SIG-M5 treated with dmso at 0.1 percent for 504 hours (cell line): ENCODE measurements around the gene CACNB1.
A peak's percentile ranks its signal among the peaks of the same experiment; 100 is the strongest.

Experiments used
- DNase-seq: peaks from one replicate; lab custom pipeline; 2025; ENCODE audit not compliant: unreplicated experiment; lab: John Stamatoyannopoulos, UW

Gene CACNB1

DNA sequence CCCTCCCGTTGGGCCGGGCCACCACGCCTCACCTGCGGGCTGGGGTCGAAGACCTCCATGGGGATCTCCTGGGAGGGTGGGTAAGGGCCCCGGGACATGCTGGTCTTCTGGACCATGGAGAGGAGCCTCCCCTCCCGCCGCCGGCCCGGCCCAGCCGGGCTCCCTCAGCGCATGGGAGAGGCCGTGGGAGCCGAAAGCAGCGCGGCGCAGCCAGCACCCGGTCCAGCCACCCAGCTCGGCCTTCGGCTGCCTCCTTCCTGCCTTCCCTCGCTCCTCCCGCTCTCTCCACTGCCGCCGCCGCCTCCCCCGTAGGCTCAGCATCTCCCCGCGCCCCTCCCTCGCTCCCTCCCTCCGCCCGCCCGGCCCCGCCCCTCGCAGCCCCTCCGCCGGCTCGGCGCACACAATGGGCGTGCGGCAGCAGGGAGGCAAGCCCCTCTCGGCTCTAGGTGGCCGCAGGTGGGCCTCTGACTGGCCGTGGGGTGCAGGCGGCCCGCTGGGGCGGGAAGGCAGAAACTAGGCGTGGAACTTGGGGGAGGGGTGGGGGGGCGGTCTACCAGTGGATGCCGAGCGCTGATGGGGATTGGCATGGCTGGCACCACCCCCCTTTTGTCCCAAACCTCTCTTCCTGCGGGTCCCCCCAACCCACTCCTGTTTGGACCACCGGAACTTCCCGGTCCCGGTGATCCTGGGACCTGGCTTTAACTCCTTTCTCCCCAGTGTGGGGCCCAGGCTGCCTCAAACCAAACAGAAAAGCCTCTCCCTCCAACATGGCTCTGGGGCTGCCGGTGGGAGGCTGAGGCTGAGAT lies at the start of gene CACNB1:
TSS of gene CACNB1 (minus strand) at position 290 of the 806 bp plus-strand sequence. CDS start at position 116, 174 bp downstream.
- DNase-seq, result peak; percentile 53

DNA sequence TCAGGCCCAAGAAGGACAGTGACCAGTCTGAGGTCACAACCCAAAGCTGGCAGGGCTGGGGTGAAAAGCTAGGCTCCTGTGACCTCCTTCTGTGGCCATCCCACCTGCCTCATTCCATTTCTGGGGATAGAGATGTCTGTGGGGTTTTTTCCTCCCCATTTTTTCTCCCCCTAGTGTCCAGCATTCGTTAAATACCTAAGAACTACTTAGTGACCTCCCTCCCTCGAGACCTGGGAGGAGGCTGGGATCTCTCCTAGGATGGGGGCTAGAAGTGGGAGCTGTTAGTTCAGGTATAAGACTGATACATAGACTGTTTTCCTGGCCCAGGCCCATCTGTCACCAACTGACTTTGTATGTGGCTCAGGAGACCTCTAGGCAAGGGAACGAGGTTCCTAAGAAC lies 48.8 kb upstream of the CACNB1 start:
- no peak for DNase-seq

DNA sequence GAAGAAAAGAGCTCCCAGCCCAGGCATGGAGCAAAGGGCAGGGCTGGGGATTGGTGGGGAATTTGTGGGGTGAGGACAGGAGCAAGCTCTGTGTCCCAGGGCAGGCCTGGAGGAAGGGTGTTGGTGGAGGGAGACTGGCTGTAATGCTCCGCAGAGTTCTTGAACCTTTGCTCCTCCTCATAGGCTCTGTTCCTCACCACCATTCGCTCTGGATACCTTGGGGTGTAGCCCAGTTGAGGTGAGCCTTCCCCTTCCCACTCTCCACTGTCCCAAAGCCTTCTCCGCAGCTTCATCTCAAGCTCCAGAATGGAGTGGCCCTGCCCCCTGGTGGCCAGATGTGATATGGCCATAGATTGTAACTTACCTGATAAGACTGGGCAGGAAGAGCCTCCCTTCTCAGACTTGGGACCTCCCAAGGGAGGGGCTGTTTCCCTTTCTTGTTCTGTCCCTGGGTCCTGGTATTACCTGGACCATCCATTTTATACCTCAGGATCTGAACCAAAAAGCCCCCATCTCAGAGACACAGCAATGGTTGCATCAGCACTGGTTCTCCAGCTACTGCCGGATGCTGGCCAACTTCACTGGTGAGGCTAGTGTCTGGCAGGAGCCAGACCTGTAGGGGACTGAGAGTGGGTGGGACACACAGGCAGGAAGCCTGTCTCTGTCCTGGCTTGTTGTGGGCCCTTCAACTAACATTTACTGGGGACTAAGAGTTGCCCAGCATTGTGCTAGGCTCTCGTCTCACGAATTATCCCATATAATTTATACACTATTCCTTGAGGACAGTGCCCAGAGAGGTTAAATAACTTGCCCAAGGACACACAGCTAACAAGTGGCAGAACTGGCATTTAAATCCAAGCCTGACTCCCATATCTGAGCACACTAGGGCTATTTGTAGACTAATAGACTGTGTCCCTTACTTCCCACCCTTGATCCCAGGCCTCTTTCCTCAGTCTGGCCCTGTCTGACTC lies 47.4 kb upstream of the CACNB1 start:
- DNase-seq, result peak; percentile 78

DNA sequence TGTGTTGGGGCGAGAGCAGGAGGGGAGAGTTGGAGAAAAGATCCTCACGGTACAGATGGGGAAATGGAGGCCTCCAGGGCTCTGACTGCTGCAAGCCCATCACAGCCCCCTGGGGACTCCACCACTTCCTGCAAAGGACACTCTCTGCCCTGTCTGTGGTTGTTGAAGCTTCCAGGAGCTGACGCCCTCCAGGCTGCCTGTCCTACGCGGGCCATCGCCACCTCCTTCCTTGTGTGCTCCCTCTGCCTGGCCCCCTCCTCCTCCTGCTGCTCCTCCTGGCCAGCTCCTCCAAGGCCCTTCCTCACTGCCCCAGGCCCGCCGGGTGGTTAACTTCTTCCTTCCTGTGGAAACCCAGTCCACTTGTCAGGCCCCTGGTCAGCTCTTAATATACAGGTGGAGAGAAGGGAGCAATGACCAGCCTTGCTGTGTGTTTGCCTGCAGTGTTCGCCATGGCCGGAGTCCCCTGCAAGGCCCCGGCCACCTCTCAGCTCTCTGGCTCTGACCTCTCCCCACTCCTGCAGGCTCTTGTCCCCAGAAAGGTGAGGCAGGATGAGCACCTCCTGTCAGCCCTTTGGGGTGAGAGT lies 46.6 kb upstream of the CACNB1 start:
- DNase-seq, result peak; percentile 13

DNA sequence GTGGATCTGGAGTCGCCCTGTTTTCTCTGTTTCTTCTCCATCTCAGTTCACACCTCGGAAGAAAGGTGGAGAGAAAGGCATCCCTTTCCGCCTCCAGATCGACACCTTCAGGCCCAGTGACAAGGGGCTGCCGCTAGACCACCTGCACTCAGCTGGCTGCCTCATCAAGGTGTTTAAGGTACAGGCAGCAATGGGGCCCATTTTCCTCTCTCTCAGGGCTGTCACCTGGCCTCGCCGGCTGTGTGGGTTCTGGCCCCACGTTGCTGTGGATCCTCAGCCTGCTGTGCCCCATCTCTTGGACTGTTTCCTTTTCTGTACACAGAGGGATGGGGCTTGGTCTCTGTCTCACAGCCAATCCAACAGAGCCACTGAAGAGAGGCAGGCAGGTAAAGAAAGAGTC lies 45.7 kb upstream of the CACNB1 start:
- no peak for DNase-seq

DNA sequence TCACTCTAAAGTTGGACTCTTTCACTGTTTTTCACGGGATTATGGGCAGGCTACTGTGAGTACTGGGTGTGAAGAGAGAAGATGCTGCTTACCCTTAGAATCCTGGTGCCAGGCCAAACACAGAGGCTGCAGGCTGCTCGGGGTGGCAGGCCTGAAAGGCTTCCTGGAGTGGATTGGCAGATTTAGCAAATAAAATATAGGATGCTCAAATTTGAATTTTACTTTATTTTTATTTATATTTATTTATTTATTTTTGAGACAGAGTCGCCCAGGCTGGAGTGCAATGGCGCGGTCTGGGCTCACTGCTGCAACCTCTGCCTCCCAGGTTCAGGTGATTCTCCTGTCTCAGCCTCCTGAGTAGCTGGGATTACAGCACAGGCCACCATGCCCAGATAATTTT lies 43.2 kb upstream of the CACNB1 start:
- DNase-seq, result no peak

DNA sequence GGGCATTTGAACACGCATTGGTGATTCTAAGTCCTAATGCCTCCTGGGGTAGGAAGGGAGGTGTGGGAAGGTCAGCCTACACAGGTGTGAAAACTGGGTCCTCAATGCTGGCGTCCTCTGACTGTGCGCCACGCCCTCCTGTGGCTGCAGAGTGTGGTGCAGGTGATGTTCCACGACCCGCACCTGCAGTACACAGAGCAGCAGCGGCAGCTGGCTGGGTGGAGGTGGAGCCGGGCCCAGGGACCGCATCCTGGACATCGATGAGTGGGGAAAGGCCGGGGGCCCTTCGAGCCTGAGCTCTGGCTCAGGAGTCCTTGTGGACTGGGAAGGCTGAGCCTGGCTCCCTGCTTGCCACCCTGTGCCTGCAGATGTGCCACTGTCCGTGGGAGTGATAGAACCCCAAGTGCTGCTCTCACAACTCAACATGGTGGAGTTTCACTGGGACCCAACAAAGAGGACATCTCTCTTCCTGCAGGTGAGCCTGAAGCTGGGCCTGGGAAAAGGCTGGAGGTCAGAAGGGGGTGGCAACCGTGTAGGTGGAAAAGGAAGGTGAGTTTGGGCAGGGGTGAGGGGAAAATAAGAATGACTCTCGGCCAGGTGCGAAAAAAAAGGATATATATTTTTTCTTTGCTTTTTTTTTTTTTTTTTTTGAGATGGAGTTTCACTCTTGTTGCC lies 42.3 kb upstream of the CACNB1 start:
- DNase-seq, result no peak

DNA sequence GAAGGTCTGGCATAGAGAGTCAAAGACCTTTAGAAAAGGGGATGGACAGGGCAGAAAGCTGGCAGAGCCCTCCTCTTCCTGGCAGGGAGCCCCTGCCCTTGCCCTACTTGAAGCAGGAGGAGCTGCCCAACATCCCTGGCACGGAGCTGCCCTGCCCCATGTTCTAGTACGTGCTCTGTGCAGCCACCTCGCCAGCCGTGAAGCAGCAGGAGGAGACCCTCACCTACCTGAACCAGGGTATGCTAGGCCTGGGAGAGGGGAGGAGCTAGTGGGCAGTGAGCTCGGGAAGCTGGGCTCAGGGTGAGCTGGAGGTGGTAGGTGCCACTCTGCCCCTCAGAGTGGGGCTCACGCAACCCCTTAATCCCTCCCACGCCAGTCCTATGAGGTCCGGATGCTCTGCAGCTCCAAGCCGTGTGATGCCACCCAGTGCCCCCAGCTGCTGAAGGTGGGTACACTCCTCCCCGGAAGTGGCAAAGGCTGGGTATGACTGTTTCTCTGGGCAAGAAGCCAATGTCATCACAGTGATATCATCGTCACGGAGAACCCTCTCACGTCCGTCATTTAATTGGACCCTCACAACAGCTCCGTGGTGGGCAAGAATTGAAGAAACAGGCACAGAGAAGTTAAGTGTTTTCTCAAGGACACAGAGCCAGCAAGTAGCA lies 41.0 kb upstream of the CACNB1 start:
- no peak for DNase-seq

DNA sequence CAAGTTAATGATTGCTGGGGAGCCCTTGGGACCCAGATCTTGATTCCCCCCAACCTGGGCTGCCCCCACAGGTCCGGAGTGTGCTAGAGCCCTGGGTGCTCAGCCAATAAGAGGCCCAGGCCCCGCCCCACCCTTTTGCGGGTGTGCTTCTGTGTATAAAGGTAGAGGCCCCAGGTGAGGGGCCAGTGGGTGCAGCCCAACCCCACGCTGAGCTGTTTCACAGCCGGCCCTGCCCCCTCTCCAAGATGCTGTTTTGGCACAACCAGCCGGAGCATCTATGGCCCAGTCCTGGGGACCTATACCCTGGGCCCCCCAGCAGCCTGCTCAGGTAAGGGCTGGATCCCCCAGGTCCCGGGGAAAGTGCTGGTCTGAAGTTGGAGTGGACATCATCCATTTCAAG lies 40.1 kb upstream of the CACNB1 start:
- DNase-seq, result no peak

DNA sequence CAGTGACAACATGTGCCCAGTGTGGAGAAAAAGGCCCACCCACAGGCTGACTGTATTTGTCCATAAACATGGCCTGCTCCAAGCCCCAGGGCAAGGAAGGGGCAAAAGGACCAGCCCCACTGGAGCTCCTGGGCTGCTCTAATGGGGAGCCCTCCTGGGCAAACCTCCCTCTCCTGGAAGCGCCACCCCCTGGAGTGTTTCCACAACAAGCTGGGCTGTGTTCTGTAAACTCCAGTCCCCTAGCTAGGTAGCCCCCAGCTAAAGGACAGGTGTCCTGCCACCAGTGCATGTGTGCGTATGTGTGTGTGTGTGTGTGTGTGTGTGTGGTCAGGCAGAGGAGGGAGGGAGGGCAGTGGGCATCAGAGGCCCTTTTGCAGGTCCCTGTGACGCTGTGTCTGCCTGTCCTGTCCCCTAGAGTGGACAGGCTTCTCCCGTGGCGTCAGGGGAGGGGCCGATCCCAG lies 39.5 kb upstream of the CACNB1 start:
- DNase-seq, result no peak

DNA sequence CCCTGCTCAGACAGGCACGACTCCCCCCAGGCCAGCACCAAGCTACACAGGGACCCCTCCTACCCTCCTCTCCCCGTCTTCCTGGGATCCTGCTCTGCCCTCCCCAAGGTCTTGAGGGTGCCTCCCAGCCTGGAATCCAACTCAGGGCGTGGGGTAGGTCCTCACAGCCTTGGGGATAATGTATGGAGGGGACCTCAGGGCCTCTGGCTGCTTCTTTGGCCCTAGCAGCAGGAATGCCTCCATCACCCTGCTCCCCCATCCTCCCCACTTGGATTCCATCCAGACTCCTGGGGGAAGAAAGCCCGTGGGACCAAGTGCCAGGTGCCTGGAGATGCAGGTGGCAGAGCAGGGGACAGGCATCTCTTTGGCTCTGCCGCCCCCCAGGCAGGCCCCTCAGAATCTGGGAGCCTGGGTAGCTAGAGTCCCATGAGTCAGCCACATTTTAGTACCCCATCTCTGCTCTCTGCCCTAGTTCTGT lies 39.0 kb upstream of the CACNB1 start:
- DNase-seq, result no peak

DNA sequence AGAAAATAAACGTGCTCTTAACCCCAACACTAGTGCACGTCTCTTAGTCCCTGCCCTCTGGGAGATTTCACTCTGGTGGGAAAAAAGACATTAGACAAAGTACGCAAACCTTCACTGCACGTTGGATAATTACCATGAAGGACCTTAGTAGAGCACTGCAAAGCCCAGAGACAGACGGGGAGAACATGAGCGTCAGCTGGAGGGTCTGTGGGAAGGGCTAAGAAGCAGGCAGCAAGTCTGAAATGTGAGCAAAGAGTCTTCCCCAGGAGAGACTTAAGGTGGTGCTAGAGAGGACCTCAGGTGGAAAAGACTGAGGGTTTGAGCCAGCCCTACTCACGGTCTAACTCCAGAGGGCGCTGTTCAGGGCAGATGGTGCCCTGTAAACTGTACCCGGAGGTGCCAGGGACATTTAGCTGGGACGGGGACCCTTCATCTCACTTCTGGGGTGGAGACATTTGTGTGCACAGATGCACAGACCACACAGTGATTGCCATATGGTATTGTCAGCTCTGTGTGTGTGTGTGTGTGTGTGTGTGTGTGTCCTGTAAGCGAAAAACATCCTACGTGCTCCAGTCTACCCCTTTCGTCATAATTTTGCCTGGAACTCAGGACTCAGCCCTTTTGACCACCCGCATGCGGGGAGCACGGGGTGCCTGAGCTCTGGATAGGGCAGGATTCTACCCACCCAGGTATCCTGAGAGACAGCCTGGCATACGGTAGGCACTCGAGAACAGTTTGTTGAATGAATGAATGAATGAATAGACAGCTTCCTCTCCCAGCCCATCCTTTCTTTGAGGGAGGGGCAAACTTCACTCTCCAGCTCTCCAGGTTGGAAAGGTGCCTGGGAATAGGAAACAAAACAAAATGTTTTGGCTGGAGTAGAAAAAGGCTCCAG lies 38.3 kb upstream of the CACNB1 start:
- peak; percentile 90 for DNase-seq

DNA sequence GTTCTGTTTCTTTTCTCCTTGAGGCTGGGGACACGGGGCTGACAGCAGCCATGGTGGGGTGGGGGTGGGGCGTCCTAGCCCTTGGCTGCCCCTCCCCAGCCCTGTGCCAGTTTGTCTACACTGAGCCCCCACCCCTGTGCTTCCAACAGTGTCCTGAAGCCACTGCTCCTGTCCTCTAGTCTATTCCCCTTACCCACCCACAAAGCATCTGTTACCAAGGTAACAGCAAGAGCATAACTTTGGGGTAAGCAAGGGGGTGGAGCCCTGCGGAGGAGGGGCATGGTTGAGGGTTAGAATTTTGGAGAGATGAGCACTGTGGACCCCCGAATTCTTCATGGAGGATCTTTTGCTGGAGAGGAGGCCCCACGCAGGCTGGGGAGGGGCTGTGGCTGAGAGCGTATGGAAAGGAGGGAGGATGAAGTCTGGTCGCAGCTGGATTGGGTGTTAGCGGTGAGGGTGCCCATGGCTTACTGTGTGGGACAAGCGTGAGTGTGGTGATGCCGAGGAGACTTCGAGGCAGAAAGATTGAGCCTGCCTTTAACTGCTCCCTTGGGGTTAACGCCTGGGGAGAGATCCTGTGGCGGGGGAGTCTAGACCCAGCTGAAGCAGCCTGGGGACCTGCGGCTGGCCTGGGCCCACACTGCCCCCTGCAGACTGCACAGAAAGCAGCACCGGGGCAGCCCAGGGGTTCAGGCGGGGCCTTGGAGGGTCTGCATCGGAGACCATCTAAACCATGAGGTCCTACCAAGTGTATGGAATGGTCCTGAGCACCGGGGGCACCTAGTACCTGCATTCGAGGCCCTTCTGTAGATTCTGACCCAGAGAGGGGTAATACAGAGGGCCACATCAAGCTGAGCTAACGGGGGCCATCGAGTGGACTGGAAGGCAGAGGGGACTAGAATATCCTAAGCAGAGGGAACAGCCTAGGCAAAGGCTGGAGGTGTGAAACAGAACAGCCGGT lies 34.4 kb upstream of the CACNB1 start:
- peak; percentile 18 for DNase-seq

DNA sequence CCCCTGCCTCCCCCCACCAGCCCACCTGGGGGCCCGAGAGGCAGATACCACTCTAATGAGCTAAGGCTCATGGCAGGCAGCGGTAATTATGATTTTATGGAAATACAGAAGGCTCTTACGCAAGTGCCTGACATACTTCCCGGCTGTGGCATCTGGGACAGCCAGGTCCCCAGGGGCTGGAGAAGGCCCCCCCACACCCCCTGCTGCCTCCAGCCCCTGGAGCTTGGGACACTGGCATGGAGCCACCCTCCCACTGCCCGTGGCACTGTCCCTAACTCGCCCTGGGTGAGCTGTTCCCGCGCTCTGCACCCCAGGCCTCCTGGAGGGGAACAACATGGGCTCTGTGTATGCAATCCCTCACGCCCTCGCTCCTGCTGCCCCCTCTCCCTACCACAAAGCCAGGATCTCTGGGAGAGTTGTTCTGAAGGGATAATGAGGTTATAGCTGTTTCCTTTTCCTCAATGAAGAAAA lies 33.7 kb upstream of the CACNB1 start:
- DNase-seq, result no peak

DNA sequence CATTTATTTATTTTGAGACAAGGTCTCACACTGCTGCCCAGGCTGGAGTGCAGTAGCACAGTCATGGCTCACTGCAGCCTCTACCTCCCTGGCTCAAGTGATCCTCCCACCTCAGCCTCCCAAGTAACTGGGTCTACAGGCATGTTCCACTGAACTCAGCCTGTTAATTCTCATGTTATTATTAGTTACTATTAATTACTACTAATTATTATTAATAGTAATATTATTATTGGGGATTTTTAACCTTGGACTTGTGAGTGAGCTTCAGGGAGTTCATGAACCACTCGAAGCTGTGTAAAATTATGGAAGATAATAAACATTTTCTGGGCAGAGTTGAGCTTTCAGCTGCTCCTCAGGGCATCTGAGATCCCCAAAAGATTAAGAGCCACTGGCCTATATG lies 32.9 kb upstream of the CACNB1 start:
- DNase-seq, result no peak

DNA sequence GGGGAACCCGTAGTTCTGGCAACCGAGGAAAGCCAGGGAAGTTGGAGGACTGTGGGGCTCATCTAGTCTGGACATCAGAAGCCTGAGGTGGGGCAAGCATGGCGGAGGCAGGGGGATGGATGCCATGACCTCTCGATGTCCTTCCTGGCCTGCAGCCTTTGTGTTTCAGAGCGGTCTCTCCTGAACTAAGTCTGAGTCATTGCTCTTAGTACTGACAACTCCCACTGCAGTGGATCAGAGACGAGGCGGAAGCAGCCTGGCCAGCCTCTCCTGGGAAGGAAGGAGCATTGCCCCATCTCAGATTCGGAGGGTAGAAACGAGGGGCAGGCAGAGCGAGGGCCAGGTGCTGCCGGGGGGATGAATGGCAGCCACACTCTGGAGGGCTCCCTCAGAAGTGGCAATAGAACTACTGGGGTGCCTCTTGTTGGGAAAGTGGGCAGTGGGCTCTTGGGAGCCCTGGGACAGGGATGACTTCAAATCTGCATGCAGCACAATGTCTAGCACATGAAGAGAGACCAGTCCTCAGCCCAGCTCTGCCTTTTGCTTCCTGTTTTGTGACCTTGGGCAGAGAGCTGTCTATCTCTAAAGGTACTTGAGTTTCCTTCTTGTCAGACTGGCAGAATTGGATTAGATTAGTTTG lies 31.9 kb upstream of the CACNB1 start:
- peak; percentile 81 for DNase-seq

DNA sequence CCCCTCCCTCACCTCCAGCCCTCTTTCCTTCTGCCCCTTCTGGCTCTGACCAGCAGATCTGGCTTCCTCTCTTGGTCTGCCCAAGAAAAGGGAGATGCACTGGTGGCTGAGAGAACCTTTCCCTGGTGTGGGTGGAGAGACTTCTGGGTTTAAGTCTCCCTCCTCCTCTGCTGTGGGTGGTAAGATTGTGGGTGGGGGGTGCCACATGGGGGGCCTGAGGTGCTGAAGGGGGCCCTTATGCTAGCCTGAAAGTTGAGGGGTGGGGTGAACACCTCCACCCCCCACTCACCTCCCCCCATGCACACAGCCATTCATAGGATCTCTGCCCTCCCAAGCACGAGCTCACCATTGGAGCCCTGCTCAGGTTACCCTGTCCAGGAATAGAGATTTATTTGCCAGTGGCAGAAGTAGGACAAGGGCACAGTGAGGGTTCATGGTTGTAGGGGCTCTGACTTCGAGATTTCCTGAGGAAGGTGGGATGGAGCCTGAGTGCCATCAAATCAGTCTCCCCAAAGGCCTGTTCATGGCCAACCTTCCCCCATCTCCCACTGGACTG lies 30.0 kb upstream of the CACNB1 start:
- DNase-seq, result no peak
